Ovary (tissue), 10 donors: ENCODE results near the gene TTR. TPM values are rescaled to one million over a fixed set of nuclear protein-coding genes. Genes with fewer than 3 reads are reported as not detected.

ENCODE experiments used
- DNase-seq, 5 donors: peaks; one replicate each; pipeline ENCODE4 v3.0.0-alpha.2; 2019 to 2020
- H3K27ac ChIP-seq, 2 donors: fragments of 200-600 bp; one replicate each; pipeline versions ENCODE4 v1.5.1 to v1.8.0; 2019 to 2022
- H3K27me3 ChIP-seq: fragments of 200-600 bp; one replicate; pipeline ENCODE4 v1.8.0; 2022
- H3K36me3 ChIP-seq: fragments of 200-600 bp; sonication (generic); one replicate; pipeline ENCODE4 v1.5.1; 2019
- H3K4me1 ChIP-seq: one replicate; pipeline ENCODE4 v1.8.1; 2013; ENCODE audit warnings: mild to moderate bottlenecking, moderate library complexity; ENCODE audit not compliant: insufficient read depth
- H3K4me3 ChIP-seq: fragments of 200-600 bp; sonication (generic); one replicate; pipeline ENCODE4 v1.5.1; 2017
- H3K9me3 ChIP-seq, 2 donors: fragments of 200-600 bp in 1 of 2; sonication (generic) in 1 of 2; one replicate each; pipeline versions ENCODE4 v1.5.1 to v1.8.1; 2013 to 2019; ENCODE audit warnings: mild to moderate bottlenecking in 1 of 2, moderate library complexity in 1 of 2
- EP300 ChIP-seq: sonication (generic); formaldehyde crosslinking; IDR thresholded peaks from one replicate; pipeline ENCODE4 v1.6.1; 2017; ENCODE audit warnings: antibody characterized with exemption
- POLR2A ChIP-seq: fragments of 450-650 bp; IDR thresholded peaks from one replicate; pipeline ENCODE4 v1.6.1; 2017; ENCODE audit warnings: antibody characterized with exemption, mild to moderate bottlenecking, moderate library complexity
- WGBS, 3 donors: extraction: QIAGEN DNeasy Blood & Tissue Kit in 1 of 3; methylation state at CpG; one replicate each; pipeline versions ENCODE4 v1.1.5 to v1.1.7; 2013 to 2017; 5-methylcytosine and 5-hydroxymethylcytosine counted together
- intact Hi-C, 4 donors: fragments of 100-400 bp; cut with DNase I; formaldehyde crosslinking; loops; one replicate each; pipeline versions ENCODE4 v1.11.0 to v1.15.1; 2022 to 2023
- long read RNA-seq, 3 donors: library from polyadenylated mRNA in 2 of 3; unstranded in 2 of 3; transcript quantifications; one replicate each; pipeline ENCODE4 v2.0.0 and lab custom pipeline, GENCODE V29; 2021 to 2026
- polyA plus RNA-seq, 2 donors: library from polyadenylated mRNA; stranded (reverse); fragments of 200-250 nt in 1 of 2; fragments of 350-450 nt in 1 of 2; fragmentation: Illumina TruSeq in 1 of 2; extraction: RNeasy Lipid Tissue Mini Kit (QIAGEN cat#74804) in 1 of 2; gene quantifications; one replicate each; pipeline ENCODE4 v1.2.3, GENCODE V29; 2013 to 2014
- total RNA-seq, 7 donors: library from RNA; depleted of rRNA in 2 of 7; stranded (reverse); fragments of >200 nt in 2 of 7; fragmentation: NEBNext Ultra II Directional in 3 of 7; extraction: Animal tissue kit (Norgen Biotek cat#: 25700) in 3 of 7; gene quantifications; one replicate each; pipeline versions ENCODE4 v1.1.0 to v1.2.4, GENCODE V29; 2016 to 2023
- TF ChIP-seq, protein P1 (sequence below), 3 donors: fragments of 450-650 bp in 2 of 3; fragments of 200-600 bp in 1 of 3; IDR thresholded peaks; one replicate each; pipeline versions ENCODE4 v1.5.1 to v1.8.0; 2016 to 2022; ENCODE audit warnings: antibody characterized with exemption in 3 of 3, mild to moderate bottlenecking in 1 of 3
- donor health status: DM: no; HTN: no; CAD: no; lungs with moderate emphysema.
- donor health status: DM: no; HTN: no; CAD: no.
- donor health status: Bipolar disorder and iron deficiency.
- donor health status: DM: yes; HTN: yes; CAD: no.
- donor health status: DM: no; HTN: no; CAD: no.
- donor health status: DM: yes; HTN: yes; CAD: no.

TTR gene
- total RNA-seq (1 to 10 TPM in 1 of 7 donors, under 1 TPM in 2, not detected in 4; 0.92 to 3.0 (median 0.95) TPM), polyA plus RNA-seq (not detected)
- long read RNA-seq, donor 1: 0 reads
- long read RNA-seq, donor 2, partial matches to known transcripts: 0 of 1 reads
- long read RNA-seq, donor 2, other reads (novel, unspliced or antisense): 0 of 1 reads
- long read RNA-seq, donor 3: 0 reads

GRCh38 chr18:31591628-31592027, at the start of gene TTR:
Gene TTR, plus strand, starts transcription at chr18:31591877. Its CDS starts 26 bp downstream, at chr18:31591903.
- intact Hi-C loops: no loop called here
- Histone ChIP-seq H3K27ac (no peak within 1 kb of the TSS), H3K4me3 (no peak within 1 kb of the TSS), H3K9me3 (no peaks in the 10 kb centered on the region), H3K36me3 (no peaks in the 10 kb centered on the region), H3K27me3 (no peaks in the 10 kb centered on the region), H3K4me1 (no peaks in the 10 kb centered on the region)
- DNase-seq: no peak
- WGBS, 3 donors: 30 to 50% (median 32%) methylated on average over 5 of the region's 5 CpGs
- TF ChIP-seq EP300 (no peak), POLR2A (no peak)
- TF ChIP-seq, protein P1, sequence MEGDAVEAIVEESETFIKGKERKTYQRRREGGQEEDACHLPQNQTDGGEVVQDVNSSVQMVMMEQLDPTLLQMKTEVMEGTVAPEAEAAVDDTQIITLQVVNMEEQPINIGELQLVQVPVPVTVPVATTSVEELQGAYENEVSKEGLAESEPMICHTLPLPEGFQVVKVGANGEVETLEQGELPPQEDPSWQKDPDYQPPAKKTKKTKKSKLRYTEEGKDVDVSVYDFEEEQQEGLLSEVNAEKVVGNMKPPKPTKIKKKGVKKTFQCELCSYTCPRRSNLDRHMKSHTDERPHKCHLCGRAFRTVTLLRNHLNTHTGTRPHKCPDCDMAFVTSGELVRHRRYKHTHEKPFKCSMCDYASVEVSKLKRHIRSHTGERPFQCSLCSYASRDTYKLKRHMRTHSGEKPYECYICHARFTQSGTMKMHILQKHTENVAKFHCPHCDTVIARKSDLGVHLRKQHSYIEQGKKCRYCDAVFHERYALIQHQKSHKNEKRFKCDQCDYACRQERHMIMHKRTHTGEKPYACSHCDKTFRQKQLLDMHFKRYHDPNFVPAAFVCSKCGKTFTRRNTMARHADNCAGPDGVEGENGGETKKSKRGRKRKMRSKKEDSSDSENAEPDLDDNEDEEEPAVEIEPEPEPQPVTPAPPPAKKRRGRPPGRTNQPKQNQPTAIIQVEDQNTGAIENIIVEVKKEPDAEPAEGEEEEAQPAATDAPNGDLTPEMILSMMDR (IDR thresholded peaks at IDR 0.05): no peak

GRCh38 chr18:31546476-31546875, 45.2 kb upstream of the TTR start:
- Histone ChIP-seq H3K4me3 (no peak overlapping the region), H3K27ac (no peak overlapping the region), H3K4me1 (no peaks in the 10 kb centered on the region), H3K9me3 (no peaks in the 10 kb centered on the region), H3K27me3 (no peaks in the 10 kb centered on the region), H3K36me3 (no peaks in the 10 kb centered on the region)
- no peak for DNase-seq
- 81 to 93% (median 89%) methylated on average over 2 of the region's 2 CpGs for WGBS, 3 donors
- intact Hi-C loops: no loop called here
- TF ChIP-seq, protein P1 (IDR thresholded peaks at IDR 0.05): no peak
- TF ChIP-seq EP300 (no peak), POLR2A (no peak)

GRCh38 chr18:31548853-31549252, 42.8 kb upstream of the TTR start:
- H3K36me3 ChIP-seq: no peaks in the 10 kb centered on the region
- DNase-seq: no peak
- intact Hi-C loops: no loop called here
- TF ChIP-seq EP300 (no peak), POLR2A (no peak)
- TF ChIP-seq, protein P1 (IDR thresholded peaks at IDR 0.05): no peak
- no peak overlapping the region for H3K4me3 ChIP-seq
- H3K9me3 ChIP-seq: no peaks in the 10 kb centered on the region
- no peaks in the 10 kb centered on the region for H3K4me1 ChIP-seq
- no peaks in the 10 kb centered on the region for H3K27me3 ChIP-seq
- no peak overlapping the region for H3K27ac ChIP-seq
- WGBS, 3 donors: 66 to 84% (median 81%) methylated on average over 2 of the region's 2 CpGs

DNA sequence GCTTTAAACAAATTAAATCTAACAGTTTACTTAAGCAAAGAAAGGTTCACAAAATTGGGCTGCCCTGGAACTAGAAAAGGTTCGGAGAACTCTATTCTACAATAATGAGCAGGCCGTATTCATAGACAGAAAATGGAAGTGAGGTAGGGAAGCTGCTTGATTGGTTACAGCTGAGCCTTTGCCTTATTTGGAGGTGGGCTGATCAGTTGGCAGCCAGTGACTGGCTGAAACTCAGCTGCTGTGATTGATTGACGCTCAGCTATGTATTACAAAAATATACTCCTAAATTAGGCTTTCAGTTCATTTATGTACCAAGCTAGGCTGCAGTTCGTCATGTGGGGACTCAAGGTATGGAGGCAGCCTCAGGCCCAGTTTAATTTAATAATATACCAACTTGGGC, 42.3 kb upstream of the TTR start:
- H3K4me1 ChIP-seq: no peaks in the 10 kb centered on the region
- H3K4me3 ChIP-seq: no peak overlapping the region
- H3K27ac ChIP-seq: no peak overlapping the region
- 80 to 89% (median 87%) methylated on average over 4 of the region's 4 CpGs for WGBS, 3 donors
- DNase-seq: no peak
- H3K36me3 ChIP-seq: no peaks in the 10 kb centered on the region
- intact Hi-C loops: no loop called here
- H3K9me3 ChIP-seq: no peaks in the 10 kb centered on the region
- no peaks in the 10 kb centered on the region for H3K27me3 ChIP-seq
- TF ChIP-seq, protein P1 (IDR thresholded peaks at IDR 0.05): no peak
- no peak for TF ChIP-seq EP300
- no peak for TF ChIP-seq POLR2A
